ENCODE data around the gene DCC.

Gene DCC

GRCh38 chr18:52339891-52340371 lies at the start of gene DCC:
DCC (plus strand) TSS chr18:52340197; CDS start chr18:52340788, 591 bp downstream.
- no peak for DNase-seq

- DNase-seq, result no peak
These were observed 29.3 kb upstream of the DCC start for GRCh38 chr18:52310651-52311050.

- DNase-seq, result no peak
These were observed 28.7 kb upstream of the DCC start for GRCh38 chr18:52311331-52311730.

DNA sequence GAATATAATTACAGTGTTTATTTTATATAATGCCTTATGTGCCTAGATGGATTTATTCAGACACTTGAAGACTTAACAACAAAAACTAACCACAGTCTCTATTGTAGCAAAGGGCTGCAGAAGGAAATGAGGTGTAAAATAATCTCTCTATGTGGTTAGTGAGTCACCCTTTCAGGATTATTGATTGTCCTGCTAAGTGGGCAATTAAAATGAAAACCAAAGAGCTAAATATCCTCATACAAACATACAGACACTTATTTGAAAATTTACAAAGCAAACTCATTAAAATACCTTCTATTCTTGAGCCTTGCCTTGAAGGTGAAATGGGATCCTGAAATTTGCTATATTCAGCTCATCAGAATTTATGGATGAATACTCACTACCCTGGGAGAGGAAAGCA lies 27.7 kb upstream of the DCC start:
- DNase-seq, result no peak

DNA sequence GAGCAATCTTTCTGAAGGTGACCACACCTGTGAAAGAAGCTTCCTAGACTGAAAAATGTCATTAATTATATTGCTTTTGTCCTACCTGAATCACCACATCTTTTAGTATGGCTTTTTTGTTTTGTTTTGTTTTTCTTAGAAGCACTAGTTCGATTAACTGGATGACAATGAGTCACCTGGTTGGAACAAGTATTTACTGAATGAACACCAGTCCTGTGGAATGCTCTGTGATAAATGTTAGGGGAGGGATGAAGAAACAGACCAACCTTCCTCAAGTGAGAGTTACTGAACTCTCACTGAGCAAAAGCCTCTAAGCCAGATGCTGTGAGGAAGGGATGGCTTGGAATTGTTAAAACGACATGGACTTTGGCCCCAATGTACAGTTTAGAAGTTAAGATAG lies 26.8 kb upstream of the DCC start:
- DNase-seq, result no peak

GRCh38 chr18:52319424-52319983 lies 20.5 kb upstream of the DCC start:
- DNase-seq, result no peak

- DNase-seq, result no peak
These were observed 17.7 kb upstream of the DCC start for GRCh38 chr18:52322307-52322706.

- no peak for DNase-seq
These were observed 16.2 kb upstream of the DCC start for GRCh38 chr18:52323802-52324201.

- DNase-seq, result no peak
These were observed 14.0 kb upstream of the DCC start for GRCh38 chr18:52325997-52326396.

GRCh38 chr18:52333860-52334259 lies 6.1 kb upstream of the DCC start:
- DNase-seq, result no peak

DNA sequence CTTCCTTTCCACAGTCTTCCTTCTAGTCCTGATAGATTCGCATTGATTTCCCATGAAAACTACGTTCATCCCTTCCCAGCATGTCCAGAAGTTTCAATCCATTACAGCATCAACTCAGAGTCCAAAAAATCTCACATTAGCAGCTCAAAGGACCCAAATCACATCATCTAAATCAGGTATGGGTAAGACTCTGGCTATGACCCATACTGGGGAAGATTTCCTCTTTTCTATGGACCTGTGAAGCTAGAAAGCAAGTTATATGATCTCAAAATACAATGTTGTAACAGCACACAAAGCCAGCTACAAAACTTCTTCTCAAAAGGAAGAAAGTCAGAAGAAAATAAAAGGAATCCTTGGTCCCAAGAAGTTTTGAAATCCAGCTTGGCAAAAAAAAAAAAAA lies 5.7 kb upstream of the DCC start:
- no peak for DNase-seq

DNA sequence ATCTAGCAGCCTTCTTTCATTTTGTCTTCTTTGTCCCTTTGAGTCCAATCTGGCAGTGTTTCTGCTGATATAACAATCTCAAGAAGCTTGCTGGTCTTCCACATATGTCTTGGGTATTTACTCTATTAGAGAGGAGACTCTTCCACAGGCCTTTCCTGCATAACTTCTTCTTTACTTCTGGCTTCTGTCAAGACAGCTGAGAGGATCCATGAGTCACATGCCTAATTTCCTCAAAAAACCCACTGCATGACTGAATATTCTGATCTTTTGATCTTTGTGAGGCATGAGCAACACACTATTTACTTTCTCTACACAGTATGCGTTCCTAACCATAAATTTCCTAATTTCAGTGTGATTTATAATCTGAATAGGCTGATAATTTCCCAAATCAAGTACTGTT lies 5.1 kb upstream of the DCC start:
- no peak for DNase-seq

DNA sequence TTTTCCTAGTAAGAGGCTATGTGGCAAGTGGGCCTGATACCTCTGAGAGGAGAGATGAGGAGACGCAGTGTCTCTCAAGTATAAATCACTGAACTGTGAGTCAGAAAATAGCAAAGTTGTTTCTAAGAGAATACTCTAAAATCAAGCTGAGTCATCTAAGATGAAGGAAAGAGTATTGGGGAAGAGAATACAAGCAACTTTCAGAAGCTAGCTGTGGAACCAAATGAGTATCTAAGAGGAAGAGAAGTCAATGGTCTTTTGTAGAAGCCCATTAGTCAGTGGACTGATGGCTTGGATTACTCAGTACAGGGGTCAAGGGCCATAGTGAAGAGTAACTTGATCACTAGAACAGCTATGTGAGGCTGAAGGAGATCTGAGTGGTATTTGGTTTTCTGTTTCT lies 2.7 kb upstream of the DCC start:
- DNase-seq, result no peak

- DNase-seq, result no peak
These were observed 557 bp downstream of the DCC start for GRCh38 chr18:52340406-52341102.

DNA sequence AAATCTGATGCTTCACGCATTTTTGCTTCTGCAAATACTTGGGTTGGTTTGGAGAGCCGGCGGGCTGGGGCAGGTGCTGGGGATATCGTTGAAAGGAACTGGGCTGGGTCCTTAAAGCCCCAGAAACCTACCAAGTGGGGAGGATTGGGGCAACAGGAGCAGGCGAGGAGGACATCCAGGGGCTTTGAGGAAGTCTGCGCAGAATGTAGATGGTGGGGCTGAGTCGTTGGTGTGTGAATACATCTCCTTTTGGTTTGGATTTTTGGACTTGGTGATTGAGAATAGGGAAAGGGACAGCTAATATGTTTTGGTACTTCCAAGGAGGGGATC lies 1.1 kb downstream of the DCC start:
- no peak for DNase-seq

- no peak for DNase-seq
These were observed 1.8 kb downstream of the DCC start for GRCh38 chr18:52341608-52342381.

- no peak for DNase-seq
These were observed 2.5 kb downstream of the DCC start for GRCh38 chr18:52342456-52342855.

DNA sequence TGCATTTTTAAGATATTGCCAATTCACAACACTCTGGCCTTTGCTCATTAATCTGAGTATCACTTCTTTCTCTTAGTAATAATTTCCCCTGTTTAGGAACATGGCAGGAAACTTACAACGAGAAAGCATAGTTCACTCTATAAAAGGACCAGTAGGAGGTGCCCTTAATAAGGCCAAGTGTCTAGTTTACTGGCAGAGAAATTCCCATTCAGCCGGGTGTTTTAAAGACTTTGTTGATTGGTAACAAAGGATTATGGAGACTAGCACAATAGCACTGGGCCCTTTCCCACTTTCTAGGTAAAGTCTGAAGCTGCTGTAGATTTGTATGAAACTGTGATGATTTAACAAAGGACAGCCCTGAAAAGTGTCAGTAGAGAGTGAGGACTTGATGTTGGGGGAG lies 3.1 kb downstream of the DCC start:
- DNase-seq, result no peak

DNA sequence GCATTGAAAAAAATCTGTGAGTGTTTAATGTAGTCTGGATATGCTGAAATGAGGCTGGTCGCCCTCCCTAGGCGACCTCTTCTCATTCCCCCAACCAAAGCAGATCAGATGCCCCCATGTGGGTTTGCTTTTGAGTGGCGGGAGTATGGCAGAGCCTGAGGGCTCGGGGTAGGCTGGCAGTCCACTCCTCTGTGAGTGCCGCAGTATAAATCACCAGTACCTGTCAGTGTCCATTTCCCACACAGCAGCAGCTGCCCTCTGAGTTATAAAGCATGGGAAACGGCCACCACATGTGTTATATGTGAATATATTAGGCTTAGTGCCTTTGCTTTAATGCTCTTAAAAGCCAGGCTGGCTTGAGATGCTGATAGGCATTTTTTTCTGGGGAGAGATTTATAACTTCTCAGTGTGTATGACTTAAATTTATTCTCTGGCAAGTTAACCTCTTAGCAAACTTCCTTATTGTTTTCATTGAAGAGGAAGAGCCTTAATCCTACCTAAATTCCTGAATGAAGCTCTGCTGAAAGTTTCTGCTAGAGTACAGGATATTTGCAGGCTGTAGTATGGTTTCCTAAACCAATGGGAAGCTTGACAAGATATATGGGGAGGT lies 3.8 kb downstream of the DCC start:
- DNase-seq, result no peak

- DNase-seq, result no peak
These were observed 4.9 kb downstream of the DCC start for GRCh38 chr18:52344881-52345280.

- DNase-seq, result no peak
These were observed 5.4 kb downstream of the DCC start for GRCh38 chr18:52345428-52345827.

- DNase-seq, result no peak
These were observed 8.2 kb downstream of the DCC start for GRCh38 chr18:52348209-52348608.

GRCh38 chr18:52349498-52349897 lies 9.5 kb downstream of the DCC start:
- no peak for DNase-seq

- DNase-seq, result no peak
These were observed 12.9 kb downstream of the DCC start for GRCh38 chr18:52352920-52353319.
